GM13977 (cell line): ENCODE measurements around the gene VRK1.

Source experiments
- DNase-seq: peaks from one replicate; pipeline ENCODE4 v3.0.0; 2012; ENCODE audit warnings: low spot score
- CTCF ChIP-seq: IDR thresholded peaks from 2 replicates; pipeline ENCODE4 v1.5.1; 2012; ENCODE audit warnings: mild to moderate bottlenecking, control low read depth; ENCODE audit not compliant: insufficient read depth; ENCODE audit errors: extremely low read depth, missing control alignments
- in situ Hi-C: fragments of 300-500 bp; cut with MboI; formaldehyde crosslinking; loops from one replicate; pipeline ENCODE4 v1.12.0; 2022; ENCODE audit warnings: low sequenced_read_pairs, low pct_unique_long_range_greater_than_20kb, mixed read lengths, inconsistent platforms; ENCODE audit not compliant: unreplicated experiment

Gene VRK1

DNA sequence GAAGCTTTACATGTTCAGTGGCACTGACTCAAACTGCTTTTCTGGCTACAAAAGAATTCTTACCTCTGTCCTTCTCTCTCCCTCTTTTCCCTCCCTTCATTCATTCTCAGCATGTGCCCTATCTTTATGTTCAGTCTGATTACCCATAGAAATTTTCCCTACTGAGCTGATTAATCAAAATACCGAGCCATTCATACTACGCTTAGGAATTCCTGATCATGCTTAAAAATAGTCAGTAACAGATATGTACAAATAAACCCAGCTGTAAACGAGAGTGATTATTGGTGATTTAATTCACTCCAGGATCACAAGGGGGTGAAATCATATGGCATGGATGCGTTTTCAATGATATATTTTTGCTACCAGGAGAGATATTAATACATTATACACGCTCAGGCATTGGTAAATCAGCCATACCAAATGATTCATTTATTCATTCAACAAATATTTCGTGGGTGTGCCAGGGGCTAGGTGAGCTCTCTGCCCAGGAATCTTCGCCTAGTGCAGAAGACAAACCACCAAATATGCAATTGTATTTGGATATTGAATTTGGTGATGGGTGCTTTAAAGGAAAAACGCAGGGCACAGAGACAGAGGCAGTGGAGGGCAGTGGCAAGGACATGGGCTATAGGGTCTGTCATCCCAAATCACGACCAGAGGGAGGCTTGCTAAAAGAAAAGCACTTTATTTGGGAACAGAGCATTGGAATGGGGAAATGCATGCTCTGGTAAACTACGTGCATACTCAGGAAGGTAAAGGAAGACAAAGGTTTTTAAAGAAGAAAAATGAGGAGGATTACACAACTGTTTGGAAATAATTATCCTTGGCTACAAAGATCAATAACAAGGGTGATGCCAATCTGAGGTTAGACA lies 13.9 kb upstream of the VRK1 start:
- TF ChIP-seq CTCF: no peak
- in situ Hi-C loops: no loop called here
- DNase-seq: no peak

- no peak for TF ChIP-seq CTCF
- in situ Hi-C loops: no loop called here
- no peak for DNase-seq
Measured at GRCh38 chr14:96783915-96784224, 13.3 kb upstream of the VRK1 start.

DNA sequence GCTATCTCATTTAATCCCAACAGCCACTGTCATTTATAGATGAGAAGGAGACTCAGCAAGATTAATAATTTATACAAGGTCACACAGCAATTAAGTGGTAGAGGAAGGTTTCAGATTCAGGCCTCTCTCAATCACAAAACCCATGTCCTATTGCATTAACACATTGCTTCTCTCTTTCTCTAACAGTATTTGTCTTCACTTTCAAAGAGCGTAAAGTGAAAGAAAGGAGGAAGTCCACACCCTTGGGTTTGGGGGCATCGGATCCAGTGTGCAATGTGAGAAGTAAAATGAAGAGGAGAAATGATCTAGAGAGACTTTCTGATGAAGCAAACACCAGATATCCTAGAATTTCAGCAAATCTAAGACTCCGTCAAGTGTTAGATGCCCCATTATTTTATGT lies 7.0 kb upstream of the VRK1 start:
- no peak for DNase-seq
- in situ Hi-C loops: no loop called here
- no peak for TF ChIP-seq CTCF

GRCh38 chr14:96790706-96791105 lies 6.5 kb upstream of the VRK1 start:
- in situ Hi-C loops: no loop called here
- TF ChIP-seq CTCF: no peak
- no peak for DNase-seq

GRCh38 chr14:96792003-96792402 lies 5.2 kb upstream of the VRK1 start:
- in situ Hi-C loops: no loop called here
- DNase-seq: no peak
- no peak for TF ChIP-seq CTCF

DNA sequence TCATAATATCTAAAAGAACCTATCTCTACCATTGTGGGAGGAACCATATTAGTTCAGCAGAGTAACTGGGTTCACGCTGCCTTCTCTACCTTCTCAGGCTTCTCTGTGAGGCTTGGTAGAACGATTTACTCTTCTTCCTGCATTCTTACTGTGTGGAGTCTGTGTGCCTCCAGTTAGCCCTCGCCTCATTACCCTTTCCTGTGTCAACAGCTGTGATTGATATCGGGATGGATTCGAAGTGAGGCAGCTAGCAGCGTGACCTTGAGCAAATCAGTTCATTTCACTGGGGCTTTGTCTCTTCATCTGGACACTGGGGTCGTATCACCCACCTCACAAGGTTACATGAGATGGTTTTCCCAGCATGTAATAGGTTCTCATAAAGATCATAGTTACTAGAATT lies 4.6 kb upstream of the VRK1 start:
- TF ChIP-seq CTCF: no peak
- no peak for DNase-seq
- in situ Hi-C loops: no loop called here

DNA sequence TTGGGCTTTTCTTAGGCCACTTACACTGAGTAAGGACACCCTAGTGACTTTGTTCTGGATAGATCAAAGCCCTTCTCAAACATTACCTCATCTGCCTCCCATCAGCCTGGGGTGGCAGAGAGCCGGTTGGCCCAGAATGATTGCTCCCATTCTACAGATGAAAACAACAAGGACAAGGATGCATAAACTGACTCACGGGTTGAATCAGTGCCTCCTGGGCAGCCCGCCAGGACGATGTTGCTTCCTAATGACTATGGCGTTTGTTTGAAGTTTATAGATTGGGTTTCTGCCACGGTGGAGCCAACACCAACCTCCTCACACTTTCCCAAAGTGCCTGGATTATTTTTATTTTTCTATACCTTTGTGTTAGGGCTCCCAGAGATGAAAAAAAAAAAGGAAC lies 3.6 kb upstream of the VRK1 start:
- in situ Hi-C loops: no loop called here
- no peak for DNase-seq
- no peak for TF ChIP-seq CTCF
